Body of pancreas (tissue), 4 donors: ENCODE data around the gene TRAIP. TPM values are rescaled to one million over a fixed set of nuclear protein-coding genes. Genes with fewer than 3 reads are reported as not detected.

Experiments
- ATAC-seq: fragments of 150-250 bp; one replicate; pipeline ENCODE4 v1.9.1; 2016
- DNase-seq, 4 donors: peaks; one replicate each; pipeline ENCODE4 v3.0.0-alpha.2; 2019
- H3K27ac ChIP-seq, 4 donors: fragments of 200-600 bp; sonication (generic); 1 replicate in 3 of 4; 2 replicates in 1 of 4; pipeline versions ENCODE4 v1.5.1 to v1.6.1; 2016 to 2019; ENCODE audit warnings: mild to moderate bottlenecking in 1 of 4, mixed read lengths in 1 of 4, moderate library complexity in 1 of 4
- H3K27me3 ChIP-seq, 2 donors: fragments of 200-600 bp; sonication (generic); one replicate each; pipeline ENCODE4 v1.6.0; 2016; ENCODE audit warnings: mild to moderate bottlenecking in 1 of 2
- H3K36me3 ChIP-seq, 2 donors: fragments of 200-600 bp; sonication (generic); replicated peaks in 1 of 2; 2 replicates each; pipeline ENCODE4 v1.5.1; 2016; ENCODE audit warnings: low read depth in 2 of 2; ENCODE audit not compliant: insufficient read depth in 1 of 2
- H3K4me1 ChIP-seq: fragments of 200-600 bp; sonication (generic); one replicate; pipeline ENCODE4 v1.6.0; 2016
- H3K4me3 ChIP-seq, 2 donors: fragments of 200-600 bp; sonication (generic); 1 replicate in 1 of 2; 2 replicates in 1 of 2; pipeline ENCODE4 v1.5.1; 2016 to 2019
- H3K9me3 ChIP-seq, 3 donors: fragments of 200-600 bp; sonication (generic); 1 replicate in 2 of 3; 2 replicates in 1 of 3; pipeline ENCODE4 v1.5.1; 2016
- CTCF ChIP-seq, 7 experiments: fragments of 450-650 bp in 4 of 7; fragments of 200-600 bp in 3 of 7; sonication (generic) in 3 of 7; IDR thresholded peaks; one replicate each; pipeline ENCODE4 v1.5.1; 2016 to 2019; ENCODE audit warnings: antibody characterized with exemption in 7 of 7
- POLR2A ChIP-seq, 3 donors: fragments of 450-650 bp; IDR thresholded peaks; one replicate each; pipeline ENCODE4 v1.6.1; 2016; ENCODE audit warnings: antibody characterized with exemption in 3 of 3, mild to moderate bottlenecking in 2 of 3
- WGBS, 2 donors: methylation state at CpG; one replicate each; pipeline ENCODE4 v1.1.5; 2017; 5-methylcytosine and 5-hydroxymethylcytosine counted together
- intact Hi-C: fragments of 100-400 bp; cut with DNase I; formaldehyde crosslinking; loops from one replicate; pipeline ENCODE4 v1.15.1; 2023
- total RNA-seq, 2 donors: library from RNA; depleted of rRNA; stranded (reverse); fragments of >200 nt; gene quantifications; one replicate each; pipeline ENCODE4 v1.1.0, GENCODE V29; 2016

TRAIP gene
- total RNA-seq, 2 donors from 2014 or later, result 1.8 to 3.6 TPM

DNA sequence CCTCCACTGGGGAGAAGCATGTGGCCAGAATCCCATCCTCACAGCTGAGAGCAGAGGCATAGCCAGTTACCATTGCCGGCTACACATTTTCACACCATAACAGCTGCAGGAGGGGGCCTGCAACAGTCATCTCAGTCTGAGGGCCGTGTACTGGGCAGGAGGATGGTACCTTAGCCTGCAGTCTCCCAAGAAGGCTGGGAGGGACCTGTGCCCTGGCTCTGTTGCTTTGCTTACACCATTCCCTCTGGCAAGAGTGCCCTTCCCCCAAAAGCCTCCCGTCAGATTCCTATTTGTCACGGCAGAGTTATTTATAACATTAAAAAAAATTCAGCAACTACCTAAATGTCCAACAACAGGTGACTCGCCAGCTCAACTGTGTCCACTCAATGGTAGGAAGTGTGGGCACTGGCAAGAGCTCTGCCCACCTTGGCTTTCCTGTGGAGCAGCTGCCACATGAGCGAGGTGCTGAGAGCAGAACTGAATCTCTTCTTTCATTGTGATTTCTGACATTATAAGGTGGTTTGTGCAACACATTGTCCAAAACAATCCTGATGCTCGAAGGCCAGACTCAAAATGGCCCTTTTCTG, 8.9 kb upstream of the TRAIP start:
- Histone ChIP-seq H3K4me3 (no peak overlapping the region), H3K27me3 (peaks cover 0 to 18% of the 10 kb centered on the region in 2 donors), H3K36me3 (no peaks in the 10 kb centered on the region), H3K27ac (no peak overlapping the region), H3K4me1 (peaks cover 13% of the 10 kb centered on the region), H3K9me3 (no peaks in the 10 kb centered on the region)
- 39 to 44% methylated on average over 6 to 7 of the region's 7 CpGs for WGBS, 2 donors
- no peak for TF ChIP-seq CTCF (IDR thresholded peaks at IDR 0.05)
- no peak for TF ChIP-seq POLR2A (IDR thresholded peaks at IDR 0.05)
- intact Hi-C loops, result no loop called here
- no peak for ATAC-seq
- no peak for DNase-seq

DNA sequence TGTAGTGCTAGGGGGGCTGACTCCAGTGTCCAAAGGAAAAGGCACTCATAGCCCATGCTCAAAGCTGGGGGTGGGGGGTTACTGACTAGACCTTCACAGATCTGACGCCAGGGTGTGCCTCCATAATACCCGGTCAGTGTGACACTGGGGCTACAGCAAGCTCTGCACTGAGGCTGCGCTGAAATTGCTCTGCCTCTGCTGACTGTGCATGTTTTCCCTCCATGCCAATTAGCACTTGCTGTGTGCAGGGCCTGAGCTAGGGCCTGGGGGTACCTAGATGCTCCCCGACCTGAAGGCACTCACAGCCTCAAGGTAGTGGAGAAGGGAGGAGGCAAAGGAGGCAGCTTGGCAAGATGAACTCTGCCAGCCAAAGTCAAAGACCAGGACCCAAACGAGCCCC, 8.1 kb upstream of the TRAIP start:
- Histone ChIP-seq H3K9me3 (no peaks in the 10 kb centered on the region), H3K27me3 (peaks cover 0 to 12% of the 10 kb centered on the region in 2 donors), H3K4me3 (no peak overlapping the region), H3K36me3 (no peaks in the 10 kb centered on the region), H3K4me1 (peaks cover 7% of the 10 kb centered on the region), H3K27ac (no peak overlapping the region)
- intact Hi-C loops, result no loop called here
- TF ChIP-seq POLR2A (IDR thresholded peaks at IDR 0.05), result no peak
- no peak for TF ChIP-seq CTCF (IDR thresholded peaks at IDR 0.05)
- DNase-seq (no peak), ATAC-seq (no peak)
- WGBS, 2 donors, result 29 to 48% methylated on average over 5 of the region's 5 CpGs

GRCh38 chr3:49859576-49860305, 3.4 kb upstream of the TRAIP start:
- intact Hi-C loops, result no loop called here
- 60% methylated on average over 10 of the region's 12 CpGs; no CpG with 5 or more reads in 1 of the 2 donors for WGBS, 2 donors
- Histone ChIP-seq H3K9me3 (no peaks in the 10 kb centered on the region), H3K4me3 (no peak overlapping the region), H3K27ac (no peak overlapping the region), H3K4me1 (peaks cover 13% of the 10 kb centered on the region), H3K27me3 (no peaks in the 10 kb centered on the region), H3K36me3 (no peaks in the 10 kb centered on the region)
- no peak for TF ChIP-seq POLR2A (IDR thresholded peaks at IDR 0.05)
- TF ChIP-seq CTCF (IDR thresholded peaks at IDR 0.05), result no peak
- no peak for ATAC-seq
- DNase-seq, result no peak

GRCh38 chr3:49855662-49856061, 702 bp downstream of the TRAIP start:
- no peak for DNase-seq
- WGBS, 2 donors, result 49 to 58% methylated on average over 5 of the region's 5 CpGs
- no peaks in the 10 kb centered on the region for H3K9me3 ChIP-seq
- no peaks in the 10 kb centered on the region for H3K36me3 ChIP-seq
- no peak overlapping the region for H3K4me3 ChIP-seq
- H3K27me3 ChIP-seq, result no peaks in the 10 kb centered on the region
- ATAC-seq, result no peak
- TF ChIP-seq CTCF (IDR thresholded peaks at IDR 0.05), result no peak
- no peak for TF ChIP-seq POLR2A (IDR thresholded peaks at IDR 0.05)
- peaks cover 13% of the 10 kb centered on the region for H3K4me1 ChIP-seq
- intact Hi-C loops, result no loop called here
- H3K27ac ChIP-seq, result no peak overlapping the region
